ENCODE data around the gene CAPN11. TPM values are rescaled to one million over a fixed set of nuclear protein-coding genes. Genes with fewer than 3 reads are reported as not detected.

CAPN11 gene
- total and polyA plus RNA-seq, 2 of the 4 experiments (the other 2 are of a cell fraction), result not detected

DNA sequence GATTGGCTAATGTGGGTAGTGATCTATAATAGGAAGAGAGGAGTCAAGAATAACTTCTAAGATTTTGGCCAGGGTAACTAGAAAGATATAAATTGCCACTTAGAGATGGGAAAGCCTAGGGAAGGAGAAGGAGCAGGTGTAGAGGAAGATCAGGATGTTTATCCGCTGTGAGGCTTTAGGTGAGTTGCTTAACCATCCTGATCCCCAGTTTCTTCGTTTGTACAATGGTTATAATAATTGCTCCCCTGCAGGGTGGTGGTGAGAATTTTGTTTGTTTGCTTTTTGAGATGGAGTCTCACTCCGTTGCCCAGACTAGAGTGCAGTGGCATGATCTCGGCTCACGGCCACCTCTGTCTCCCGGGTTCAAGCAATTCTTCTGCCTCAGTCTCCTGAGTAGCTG lies 55.7 kb downstream of the CAPN11 start:
- in situ Hi-C loops (cut with MboI; ENCODE audit: low sequenced_read_pairs), result no loop called here
- no peaks in the 10 kb centered on the region for H3K79me1 ChIP-seq (ENCODE audit: low read depth in 1 of 2, low read length in 2 of 2)
- H3K23ac ChIP-seq (ENCODE audit: low read depth, low read length), result no peak overlapping the region
- no TSS peak for BruUV-seq (replicated peaks)
- H4K5ac ChIP-seq (ENCODE audit: low read depth, low read length), result no peak overlapping the region
- H3K4me1 ChIP-seq (ENCODE audit: control insufficient read depth, insufficient read depth, low read length), result no peaks in the 10 kb centered on the region
- no peak overlapping the region for H3K18ac ChIP-seq (ENCODE audit: low read depth, low read length)
- H4K91ac ChIP-seq (ENCODE audit: insufficient read depth, low read depth, low read length), result no peak overlapping the region
- H4K8ac ChIP-seq (ENCODE audit: low read depth in 2 of 2, low read length in 2 of 2), result no peak overlapping the region
- TF ChIP-seq CEBPB (IDR thresholded peaks at IDR 0.05; ENCODE audit: low read depth, low read length), result no peak
- TF ChIP-seq RAD21 (IDR thresholded peaks at IDR 0.05; ENCODE audit: low read length), result no peak
- TF ChIP-seq USF2 (IDR thresholded peaks at IDR 0.05; ENCODE audit: low read depth, low read length), result no peak
- TF ChIP-seq RFX5 (IDR thresholded peaks at IDR 0.05; ENCODE audit: low read depth, low read length), result no peak
- TF ChIP-seq, protein P1, sequence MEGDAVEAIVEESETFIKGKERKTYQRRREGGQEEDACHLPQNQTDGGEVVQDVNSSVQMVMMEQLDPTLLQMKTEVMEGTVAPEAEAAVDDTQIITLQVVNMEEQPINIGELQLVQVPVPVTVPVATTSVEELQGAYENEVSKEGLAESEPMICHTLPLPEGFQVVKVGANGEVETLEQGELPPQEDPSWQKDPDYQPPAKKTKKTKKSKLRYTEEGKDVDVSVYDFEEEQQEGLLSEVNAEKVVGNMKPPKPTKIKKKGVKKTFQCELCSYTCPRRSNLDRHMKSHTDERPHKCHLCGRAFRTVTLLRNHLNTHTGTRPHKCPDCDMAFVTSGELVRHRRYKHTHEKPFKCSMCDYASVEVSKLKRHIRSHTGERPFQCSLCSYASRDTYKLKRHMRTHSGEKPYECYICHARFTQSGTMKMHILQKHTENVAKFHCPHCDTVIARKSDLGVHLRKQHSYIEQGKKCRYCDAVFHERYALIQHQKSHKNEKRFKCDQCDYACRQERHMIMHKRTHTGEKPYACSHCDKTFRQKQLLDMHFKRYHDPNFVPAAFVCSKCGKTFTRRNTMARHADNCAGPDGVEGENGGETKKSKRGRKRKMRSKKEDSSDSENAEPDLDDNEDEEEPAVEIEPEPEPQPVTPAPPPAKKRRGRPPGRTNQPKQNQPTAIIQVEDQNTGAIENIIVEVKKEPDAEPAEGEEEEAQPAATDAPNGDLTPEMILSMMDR (conservative IDR thresholded peaks at IDR 0.05; ENCODE audit: low read depth, low read length), result no peak
- no peak for TF ChIP-seq SMC3 (IDR thresholded peaks at IDR 0.05; ENCODE audit: low read depth, low read length)
- no peak overlapping the region for H2BK120ac ChIP-seq (ENCODE audit: low read depth, low read length)
- ATAC-seq (ENCODE audit: low read depth) (no peak), DNase-seq (no peak)
- no peak overlapping the region for H3K27ac ChIP-seq (ENCODE audit: insufficient read depth, low read length)
- no peak overlapping the region for H3K4me2 ChIP-seq (ENCODE audit: low read depth, low read length)
- no peak overlapping the region for H3K14ac ChIP-seq (replicated peaks; ENCODE audit: low read depth, low read length)
- H3K9me3 ChIP-seq (ENCODE audit: control insufficient read depth, insufficient read depth, low read length), result no peaks in the 10 kb centered on the region
- no peaks in the 10 kb centered on the region for H3K36me3 ChIP-seq (ENCODE audit: control insufficient read depth, insufficient read depth, low read length)
- H3K9ac ChIP-seq (ENCODE audit: low read depth, low read length), result no peak overlapping the region
- ChIA-PET CTCF (interaction anchor here (1.5 kb wide), 1 partner anchor 10 kb away, joined by 3 read pairs; no protein-coding TSS in a partner anchor), POLR2A (ENCODE audit: unreplicated experiment) (no interaction called here)
- no peak overlapping the region for H3K4me3 ChIP-seq (ENCODE audit: insufficient read depth, low read depth, low read length)
- no peak overlapping the region for H2AK5ac ChIP-seq (ENCODE audit: low read depth, low read length)
- dilution Hi-C loops (cut with HindIII; ENCODE audit: low sequenced_read_pairs, unreplicated experiment), result no loop called here
- H4K20me1 ChIP-seq (ENCODE audit: insufficient read depth, low read length), result no peaks in the 10 kb centered on the region
- H3K56ac ChIP-seq (ENCODE audit: extremely low read depth, insufficient read depth, low read length), result no peak overlapping the region
- no peak overlapping the region for H2BK5ac ChIP-seq (ENCODE audit: low read depth, low read length, poor library complexity, severe bottlenecking)
- H2AFZ ChIP-seq (replicated peaks; ENCODE audit: low read length, poor library complexity), result no peak overlapping the region
- H2AK9ac ChIP-seq (replicated peaks; ENCODE audit: low read depth, low read length, poor library complexity), result no peak overlapping the region
- no peak overlapping the region for H2BK15ac ChIP-seq (ENCODE audit: low read depth, low read length)
- no CpG with 5 or more reads among the region's 6 CpGs for WGBS, 2 experiments (ENCODE audit: extremely low coverage in 2 of 2, insufficient read length in 1 of 2)
- no peak overlapping the region for H3K4ac ChIP-seq (ENCODE audit: low read depth, low read length)
- no peak overlapping the region for H2BK20ac ChIP-seq (ENCODE audit: low read depth, low read length)
- H3K9me1 ChIP-seq (ENCODE audit: insufficient read depth, low read length), result no peaks in the 10 kb centered on the region
- intact Hi-C loops (cut with micrococcal nuclease), result no loop called here
- H3K27me3 ChIP-seq (ENCODE audit: control insufficient read depth, insufficient read depth, low read length), result peaks cover 22% of the 10 kb centered on the region
